GM03348 (cell line): Measurements from ENCODE around the gene PCA3.
"Not testable (repeated sequence)": the region's sequence is repeated elsewhere in the genome, so short reads cannot be mapped to it uniquely, and the experiment has no call there.

Experiments used
- DNase-seq: peaks from one replicate; pipeline ENCODE4 v3.0.0; 2012; ENCODE audit warnings: low spot score

The PCA3 gene

DNA sequence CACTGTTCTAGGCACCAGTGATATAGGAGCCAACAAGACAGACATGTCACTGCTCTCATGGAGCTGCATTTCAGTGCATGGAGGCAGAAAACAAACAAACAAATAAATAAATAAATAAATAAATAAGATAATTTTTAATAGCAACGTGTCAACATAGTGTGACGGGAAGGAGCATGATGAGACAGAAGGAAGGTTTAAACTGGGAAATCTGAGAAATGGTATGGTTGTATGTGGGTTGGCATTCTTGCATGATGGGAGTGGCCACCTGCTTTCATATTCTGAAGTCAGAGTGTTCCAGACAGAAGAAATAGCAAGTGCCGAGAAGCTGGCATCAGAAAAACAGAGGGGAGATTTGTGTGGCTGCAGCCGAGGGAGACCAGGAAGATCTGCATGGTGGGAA lies at the start of gene PCA3:
TSS of gene PCA3 (plus strand) at position 301 of the 400 bp plus-strand sequence.
- no peak for DNase-seq

DNA sequence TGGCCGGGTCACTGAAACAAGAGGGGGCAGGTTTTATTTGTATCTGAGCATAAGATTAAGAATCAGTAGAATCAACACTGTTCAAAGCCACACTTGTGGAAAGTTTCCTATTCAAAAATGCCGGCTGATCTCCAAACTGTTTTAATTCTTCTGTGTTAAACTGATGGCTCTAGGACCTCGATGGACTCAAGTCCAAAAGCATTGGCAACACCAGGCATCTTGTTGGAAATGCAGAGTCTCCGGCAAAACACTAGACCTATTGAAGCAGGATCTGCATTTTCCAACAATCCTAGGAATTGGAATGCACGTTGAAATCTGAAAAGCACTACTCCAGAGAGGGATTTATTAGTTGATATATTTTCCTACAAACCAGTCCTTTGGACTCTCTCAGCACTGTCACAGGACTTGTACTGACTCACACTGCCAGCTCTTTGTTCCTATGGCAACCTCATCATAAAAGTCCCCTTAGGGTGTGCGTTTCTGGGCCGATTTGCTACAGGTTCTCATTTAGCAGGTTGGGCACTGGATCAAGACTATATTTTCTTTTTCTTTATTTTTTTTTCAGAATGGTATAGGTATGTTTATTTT lies 48.1 kb upstream of the PCA3 start:
- peak; percentile 15 for DNase-seq

DNA sequence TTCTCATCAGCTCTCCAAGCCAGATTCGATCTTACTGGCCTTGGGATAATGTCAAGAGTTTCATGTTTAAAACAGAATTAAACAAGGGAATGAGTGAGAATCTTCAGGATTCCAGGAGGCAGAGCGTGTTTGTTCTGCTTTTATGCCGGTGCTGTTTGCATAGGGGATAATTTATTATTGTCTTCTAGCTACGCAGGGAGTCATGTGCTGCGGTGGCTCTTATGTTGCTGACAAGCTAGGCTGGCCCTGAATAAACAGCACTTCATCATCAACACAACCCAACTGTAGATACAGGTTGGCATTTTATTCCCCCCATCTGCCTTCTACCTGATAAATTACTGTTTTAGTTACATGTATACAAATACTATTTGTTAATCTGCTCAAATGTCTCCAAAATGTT lies 47.1 kb upstream of the PCA3 start:
- DNase-seq, result no peak

DNA sequence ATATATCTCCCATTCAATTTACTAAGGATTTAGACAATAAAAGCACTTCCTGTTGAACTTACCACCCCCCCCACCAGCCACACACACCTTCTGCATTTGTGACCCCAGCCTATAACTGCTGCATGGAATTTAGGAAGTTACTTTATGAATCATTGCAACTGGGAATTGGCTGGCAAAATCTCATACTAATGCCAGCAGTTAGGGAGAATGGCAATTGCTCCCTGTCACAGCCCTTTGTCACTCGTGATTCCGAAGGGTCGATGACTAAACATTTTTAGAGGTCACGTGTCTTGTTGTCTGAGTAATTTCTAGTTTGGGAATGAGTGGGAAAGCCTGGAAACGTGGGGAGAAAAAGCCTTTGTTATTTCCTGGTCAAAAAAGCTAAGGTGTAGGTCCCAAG lies 46.6 kb upstream of the PCA3 start:
- peak; percentile 18 for DNase-seq

DNA sequence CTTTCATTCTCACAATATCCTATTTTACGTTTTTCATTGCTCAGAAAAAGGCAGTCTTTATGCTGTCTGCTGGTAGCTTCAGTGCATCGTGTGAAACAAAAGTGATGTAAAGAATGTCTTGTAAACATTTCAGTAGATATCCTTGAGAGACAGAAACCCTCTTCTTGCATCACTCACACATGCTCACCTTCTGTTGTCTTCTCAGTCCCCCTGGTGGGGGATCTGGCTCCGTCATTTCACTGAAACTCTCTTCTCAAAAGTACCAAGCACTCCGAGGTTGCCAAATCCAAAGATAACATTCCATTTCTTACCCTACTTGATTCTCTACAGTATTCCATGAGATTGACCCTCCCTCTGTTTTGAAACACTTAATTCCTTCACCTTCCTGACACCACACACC lies 46.1 kb upstream of the PCA3 start:
- DNase-seq, result no peak

DNA sequence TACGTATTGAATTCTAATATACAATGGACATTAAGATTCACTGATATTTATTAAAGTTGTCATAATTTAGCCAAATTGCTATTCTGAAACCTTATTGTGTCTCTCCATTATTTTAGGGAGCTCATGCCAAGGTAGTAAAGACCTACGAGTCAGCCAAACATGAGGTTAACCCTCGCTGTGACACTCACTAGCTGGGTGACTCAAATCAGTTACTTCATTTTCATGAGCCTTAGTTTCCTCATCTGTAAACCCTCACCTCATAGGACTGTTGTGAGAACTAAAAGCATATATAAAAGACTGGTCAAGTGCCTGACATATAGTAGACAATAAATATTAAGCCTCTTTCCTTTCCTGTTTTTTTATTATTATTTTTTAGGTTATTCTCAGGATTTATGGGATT lies 44.0 kb upstream of the PCA3 start:
- no peak for DNase-seq

DNA sequence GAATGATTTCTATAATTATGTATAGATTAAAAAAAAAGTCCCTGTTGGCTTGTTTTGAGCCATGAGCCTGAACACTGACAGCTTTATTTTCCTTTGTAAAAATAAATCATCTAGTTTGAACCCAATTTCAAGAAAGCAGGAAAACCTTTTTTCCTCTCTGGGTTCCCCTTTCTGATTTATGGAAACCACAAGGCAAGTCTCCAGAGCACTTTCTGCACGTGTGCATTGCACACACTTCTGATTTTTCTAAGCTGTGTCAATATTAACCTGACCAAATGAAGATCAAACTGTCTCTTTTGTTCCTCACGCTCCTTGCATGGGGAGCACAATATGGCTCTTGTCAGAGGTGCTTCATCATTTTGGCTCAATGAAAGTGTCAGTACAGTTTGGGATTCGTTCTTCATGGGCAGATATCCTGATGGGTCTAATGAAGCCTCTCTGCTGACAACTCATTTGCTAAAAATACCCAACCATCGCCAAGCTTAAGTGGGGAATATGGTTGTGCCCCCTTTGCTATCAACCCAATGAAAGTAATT lies 39.2 kb upstream of the PCA3 start:
- no peak for DNase-seq

DNA sequence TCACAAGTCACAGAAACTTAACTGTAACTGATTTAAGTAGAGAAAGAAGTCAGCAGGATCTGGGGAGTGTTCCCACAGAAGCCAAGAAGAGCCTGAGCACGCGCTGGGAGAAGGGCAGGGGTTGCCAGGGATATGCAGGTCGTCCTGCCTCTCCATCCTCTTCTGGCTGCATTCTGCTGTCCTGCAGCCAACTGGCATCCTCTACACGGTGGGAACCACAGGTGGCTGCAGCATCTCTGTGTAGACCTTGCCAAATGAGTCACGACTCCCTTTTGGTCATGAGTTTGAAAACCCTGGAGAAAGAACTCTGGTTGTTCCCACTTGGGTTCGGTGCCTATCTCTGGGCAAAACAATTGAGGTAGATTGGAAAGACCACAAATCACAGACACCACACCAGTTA lies 38.4 kb upstream of the PCA3 start:
- DNase-seq, result no peak

DNA sequence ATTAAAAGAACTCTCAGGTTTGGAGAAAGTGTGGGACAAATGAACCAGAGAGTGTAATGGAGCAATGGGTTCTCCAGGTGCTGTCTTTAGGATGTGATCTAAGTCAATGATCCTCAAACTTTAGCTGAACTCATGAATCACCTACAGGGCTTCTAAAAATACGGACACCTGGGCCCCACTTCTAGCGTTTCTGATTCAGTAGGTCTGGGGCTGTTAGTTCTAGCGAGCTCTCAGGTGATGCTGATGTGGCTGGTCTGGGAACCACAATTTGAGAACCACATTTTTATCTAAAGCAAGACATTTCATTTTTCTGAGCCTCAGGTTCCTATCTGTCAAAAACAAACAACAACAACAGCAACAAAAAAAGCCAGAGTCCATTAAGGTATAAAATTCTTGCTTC lies 35.1 kb upstream of the PCA3 start:
- no peak for DNase-seq

DNA sequence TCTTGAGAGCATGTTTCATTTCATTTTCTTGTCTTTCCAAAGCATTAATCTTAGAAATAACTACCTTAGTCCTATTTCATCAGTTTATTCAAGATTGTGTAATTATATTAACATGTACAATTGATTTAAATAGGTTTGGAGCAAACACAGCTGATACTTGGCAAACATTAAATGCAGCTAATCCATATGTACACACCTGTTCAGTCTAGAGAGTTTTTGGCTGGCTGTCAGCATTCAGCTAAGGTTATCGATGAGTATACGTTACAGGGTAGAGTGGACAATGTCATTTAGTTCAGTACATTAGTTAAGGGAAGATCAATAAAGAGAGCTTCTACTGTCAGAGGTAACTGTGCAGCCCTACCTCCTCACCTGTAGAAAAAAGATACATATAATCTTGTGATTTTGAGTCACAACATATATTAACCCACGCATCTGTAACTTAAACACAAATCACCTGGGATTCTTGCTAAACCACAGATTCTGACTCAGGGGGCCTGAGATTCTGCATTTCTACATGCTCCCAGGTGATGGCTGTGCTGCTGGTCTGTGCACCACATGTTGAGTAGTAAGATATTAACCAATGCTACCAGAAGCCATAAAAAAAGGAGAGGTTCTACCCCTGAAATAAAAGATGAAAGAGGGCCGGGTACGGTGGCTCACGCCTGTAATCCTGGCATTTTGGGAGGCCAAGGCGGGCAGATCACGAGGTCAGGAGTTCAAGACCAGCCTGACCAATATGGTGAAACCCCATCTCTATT lies 34.1 kb upstream of the PCA3 start:
- DNase-seq, result no peak

DNA sequence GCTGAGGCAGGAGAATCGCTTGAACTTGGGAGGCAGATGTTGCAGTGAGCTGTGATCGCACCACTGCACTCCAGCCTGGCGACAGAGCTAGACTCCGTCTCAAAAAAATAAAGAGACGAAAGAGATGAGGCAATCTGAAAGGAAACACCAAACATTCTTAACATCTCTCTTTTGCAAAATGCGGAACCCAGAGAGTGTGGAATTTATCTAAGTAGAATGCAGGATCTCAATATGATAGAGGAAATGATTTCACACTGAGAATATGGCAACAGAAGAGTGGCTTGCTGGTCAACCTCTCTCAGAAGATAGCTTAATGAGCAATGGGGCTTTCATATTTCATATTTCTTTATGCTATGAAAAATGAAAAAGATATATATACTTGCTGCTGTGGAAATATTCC lies 33.4 kb upstream of the PCA3 start:
- no peak for DNase-seq

DNA sequence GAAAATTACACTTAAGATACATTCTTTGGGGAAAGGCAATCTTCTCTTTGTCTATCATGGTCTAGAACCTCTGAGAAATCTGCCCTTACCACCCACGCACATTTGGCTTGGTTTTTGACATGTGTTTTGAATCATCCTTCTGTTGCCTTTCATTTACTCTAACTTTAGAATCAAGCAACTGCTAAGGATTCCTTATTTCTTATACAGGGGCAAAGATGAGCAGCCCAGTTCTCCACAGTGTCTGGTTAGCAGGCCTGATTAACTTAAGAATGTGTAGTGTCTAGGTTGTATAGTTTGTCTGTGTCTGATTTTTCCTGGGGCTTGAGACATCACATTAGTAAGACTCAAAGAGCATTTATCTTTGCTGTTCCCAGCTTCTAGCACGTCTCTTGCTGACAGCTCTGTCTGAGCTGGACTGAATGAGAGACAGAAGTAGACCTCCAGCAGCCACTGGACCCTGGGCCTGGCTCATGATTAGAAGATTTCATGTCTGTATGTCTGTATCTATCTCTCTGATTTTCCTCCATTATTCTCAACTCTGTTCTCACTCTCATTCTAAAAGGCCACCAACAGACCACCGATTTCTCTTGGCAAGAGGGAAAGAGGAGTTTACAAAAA lies 31.8 kb upstream of the PCA3 start:
- peak; percentile 51 for DNase-seq

DNA sequence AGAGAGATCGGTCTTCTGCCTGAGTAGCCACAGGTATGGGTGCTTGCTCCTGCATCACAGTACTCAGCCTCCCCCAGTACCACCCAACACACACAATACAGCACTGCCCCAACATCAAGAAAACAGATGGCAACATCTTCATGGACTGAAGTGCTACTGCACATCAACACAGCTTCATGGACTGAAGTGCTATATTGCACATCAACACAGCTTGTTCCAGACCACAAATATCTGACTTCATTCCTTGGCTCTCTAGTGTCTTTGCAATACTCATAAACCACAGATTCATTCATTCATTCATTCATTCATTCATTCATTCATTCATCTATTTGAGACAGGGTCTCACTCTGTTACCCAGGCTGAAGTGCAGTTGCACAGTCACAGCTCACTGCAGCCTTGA lies 31.1 kb upstream of the PCA3 start:
- DNase-seq, result peak; percentile 11

DNA sequence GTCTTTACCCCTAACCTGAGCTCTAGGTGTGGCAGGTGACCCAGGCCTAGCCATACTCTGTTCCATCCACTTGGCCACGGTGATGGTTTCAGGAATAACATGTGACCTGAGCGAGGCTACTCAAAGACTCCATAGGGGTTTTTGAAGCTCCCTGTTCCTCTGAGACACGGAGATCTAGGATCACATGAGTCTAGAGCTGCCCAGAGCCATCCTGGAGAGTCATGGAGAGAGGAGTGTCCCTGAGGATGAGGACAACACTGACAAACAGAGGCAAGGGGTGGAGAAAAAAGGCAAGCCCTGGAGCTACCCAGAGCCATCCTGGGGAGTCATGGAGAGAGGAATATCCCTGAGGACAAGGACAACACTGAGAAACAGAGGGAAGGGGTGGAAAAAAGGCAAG lies 29.5 kb upstream of the PCA3 start:
- DNase-seq, result no peak

DNA sequence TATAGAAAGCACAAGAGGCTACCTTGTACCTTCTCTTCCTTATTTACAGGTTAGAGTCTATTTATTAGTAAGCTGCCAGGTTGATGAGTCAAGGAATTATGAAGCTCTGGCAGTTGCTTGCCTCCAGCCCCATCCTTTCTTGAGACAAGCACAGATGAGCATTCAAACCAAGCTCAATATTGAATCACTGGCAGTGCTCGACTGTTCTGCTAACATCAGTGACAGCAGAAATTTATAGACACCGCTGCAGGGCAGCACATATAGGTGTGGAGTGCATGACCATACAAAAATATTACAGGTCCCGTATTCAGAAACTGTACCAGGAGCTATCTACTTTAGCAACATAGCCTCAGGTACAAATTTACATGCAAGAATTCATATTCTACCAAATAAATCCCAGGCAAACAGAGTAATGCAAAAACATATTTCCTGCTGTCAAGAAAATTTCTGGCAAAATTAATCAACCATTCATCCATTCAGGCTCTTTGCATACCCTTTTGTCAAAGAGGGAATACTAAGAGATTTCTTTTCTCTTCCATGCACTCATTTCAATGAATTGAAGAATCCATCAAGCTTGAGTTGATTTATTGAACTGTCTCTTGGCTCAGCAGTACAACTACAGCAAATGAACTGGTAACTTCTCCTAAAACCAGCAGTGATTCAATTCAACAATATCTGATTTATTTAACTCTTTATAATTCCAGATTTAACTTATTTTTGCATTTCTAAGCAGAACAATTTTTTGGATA lies 26.9 kb upstream of the PCA3 start:
- no peak for DNase-seq

DNA sequence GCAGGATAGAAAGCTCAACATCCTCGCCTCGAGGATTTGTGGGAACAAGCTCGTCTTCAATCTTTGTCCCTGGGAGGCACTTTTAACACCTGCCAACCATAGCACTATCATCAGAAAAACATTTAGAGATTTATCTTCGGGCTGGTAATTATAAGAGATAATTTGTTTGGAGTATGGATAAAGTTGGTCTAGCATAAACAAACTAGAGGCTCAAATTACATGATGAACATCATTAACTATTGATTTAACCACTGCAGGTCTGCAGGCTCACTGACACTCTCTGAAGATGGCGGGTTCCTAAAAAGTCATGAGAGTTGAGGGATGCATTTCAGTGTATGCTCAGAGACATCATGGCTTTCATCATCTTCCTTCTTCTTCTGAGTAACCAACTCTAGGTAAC lies 25.8 kb upstream of the PCA3 start:
- DNase-seq, result no peak

DNA sequence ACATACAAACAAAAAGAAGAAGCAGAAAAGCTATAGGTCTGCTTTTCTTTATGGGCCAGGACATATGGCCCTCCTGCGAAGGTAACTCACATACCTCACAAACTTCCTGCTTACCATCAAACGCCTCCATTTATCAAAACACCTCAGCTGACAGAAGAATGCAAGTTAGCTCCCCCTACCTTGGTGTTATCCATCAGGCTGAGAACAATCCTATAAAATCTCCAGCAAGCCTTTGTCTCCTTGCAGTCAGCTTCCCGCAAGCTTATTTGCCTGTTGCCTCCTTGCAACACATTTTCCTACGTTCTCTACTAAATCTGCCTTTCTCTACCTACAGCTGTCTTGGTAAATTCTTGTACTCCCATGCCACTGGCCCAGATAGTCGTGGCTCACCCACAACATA lies 22.7 kb upstream of the PCA3 start:
- DNase-seq, result no peak

DNA sequence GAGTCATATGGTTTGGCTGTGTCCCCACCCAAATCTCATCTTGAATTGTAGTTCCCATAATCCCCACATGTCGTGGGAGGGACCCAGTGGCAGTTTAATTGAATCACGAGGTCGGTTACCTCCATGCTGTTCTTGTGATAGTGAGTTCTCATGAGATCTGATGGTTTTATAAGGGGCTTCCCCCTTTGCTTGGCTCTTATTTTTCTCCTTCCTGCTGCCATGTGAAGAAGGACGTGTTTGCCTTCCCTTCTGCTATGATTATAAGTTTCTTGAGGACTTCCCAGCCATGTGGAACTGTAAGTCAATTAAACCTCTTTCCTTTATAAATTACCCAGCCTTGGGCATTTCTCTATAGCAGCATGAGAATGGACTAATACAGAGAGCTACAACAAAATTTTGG lies 21.3 kb upstream of the PCA3 start:
- DNase-seq, result not testable (repeated sequence)

DNA sequence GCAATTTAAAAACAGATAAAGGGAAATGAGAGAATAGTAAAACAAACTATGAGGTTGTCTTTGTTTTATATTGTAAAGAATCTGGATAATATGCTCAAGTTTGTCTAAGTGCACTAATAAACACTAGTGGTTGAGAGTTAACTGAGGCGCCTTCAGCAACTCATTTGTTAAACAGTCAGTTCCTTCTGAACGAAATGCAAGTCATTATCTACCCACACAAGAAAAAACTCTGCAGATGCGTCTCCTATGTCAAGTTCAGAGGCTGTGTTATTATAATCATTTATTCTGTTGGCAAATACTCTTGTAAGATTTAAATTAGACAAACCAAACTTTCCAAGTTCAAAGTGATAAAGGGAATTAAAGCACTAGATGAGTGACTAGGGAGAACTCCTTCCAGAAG lies 20.3 kb upstream of the PCA3 start:
- no peak for DNase-seq

DNA sequence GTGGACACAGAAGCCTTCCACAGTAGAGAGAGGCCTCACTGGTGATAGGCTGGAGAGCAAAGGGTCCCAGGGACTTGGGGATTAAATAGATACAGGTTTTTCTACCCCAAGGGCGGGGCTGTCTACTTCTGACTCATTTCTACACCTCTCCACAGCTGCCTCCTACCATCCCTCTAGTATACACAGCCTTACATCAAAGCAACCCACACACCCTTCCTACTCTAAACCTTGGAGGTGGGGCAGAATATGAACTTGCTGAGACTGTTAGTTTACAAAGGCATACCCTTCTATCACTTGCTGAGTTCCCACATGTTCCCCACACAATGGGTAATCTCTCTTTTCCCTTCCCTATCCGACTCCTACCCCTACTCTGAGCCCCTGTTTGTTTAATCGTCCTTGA lies 19.9 kb upstream of the PCA3 start:
- DNase-seq, result no peak

DNA sequence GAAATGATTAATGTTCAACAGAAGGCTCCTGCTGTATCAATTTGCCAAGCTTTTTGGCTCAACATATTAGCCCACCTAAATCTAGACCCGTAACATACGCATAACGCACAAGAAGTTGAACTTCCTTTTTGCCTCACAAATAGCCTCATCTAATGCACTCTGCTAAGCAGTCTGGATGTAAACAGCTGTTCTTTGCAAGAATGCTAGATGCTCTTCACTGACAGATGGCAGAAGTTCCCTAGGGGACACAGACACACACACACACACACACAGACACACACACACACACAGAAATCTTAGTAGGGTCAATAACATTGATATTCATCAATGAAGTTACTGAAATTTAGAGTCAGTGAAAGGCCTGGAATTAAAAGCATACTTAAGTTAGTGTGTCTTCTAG lies 13.2 kb upstream of the PCA3 start:
- no peak for DNase-seq

DNA sequence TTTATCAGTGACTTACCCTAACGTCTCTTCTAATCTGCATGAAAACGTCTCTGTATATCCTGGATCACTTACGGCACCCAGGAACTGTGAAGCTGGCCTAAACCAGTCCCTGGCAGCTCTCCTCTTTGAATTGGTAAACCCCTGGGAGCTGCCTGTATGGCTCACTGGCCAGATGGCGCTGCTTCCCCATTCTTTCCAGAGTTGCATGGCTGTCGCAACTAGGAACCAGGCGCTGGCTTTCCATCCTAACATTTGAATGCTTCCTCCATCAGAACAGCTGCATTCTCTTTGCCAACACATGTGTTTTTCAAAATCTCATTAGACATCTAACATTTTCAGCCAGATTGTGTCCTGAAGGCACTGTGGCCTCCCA lies 8.0 kb upstream of the PCA3 start:
- DNase-seq, result peak; percentile 76
